ENCODE results near the gene MANSC1. TPM values are rescaled to one million over a fixed set of nuclear protein-coding genes. Genes with fewer than 3 reads are reported as not detected.

MANSC1 gene
- total RNA-seq, 1 donor from 2014 or later: 16.2 TPM

- no peaks in the 10 kb centered on the region for H3K9me3 ChIP-seq
- no peak overlapping the region for H3K27ac ChIP-seq
- H3K36me3 ChIP-seq: no peaks in the 10 kb centered on the region
- no peaks in the 10 kb centered on the region for H3K27me3 ChIP-seq
- DNase-seq (ENCODE audit: extremely low spot score in 2 of 2): no peak
- H3K4me3 ChIP-seq: no peak overlapping the region
- intact Hi-C loops (cut with DNase I): no loop called here
- no peak for TF ChIP-seq CTCF (IDR thresholded peaks at IDR 0.05)
- no peak for TF ChIP-seq POLR2A (IDR thresholded peaks at IDR 0.05)
- no peak for TF ChIP-seq POLR2AphosphoS5 (IDR thresholded peaks at IDR 0.05; ENCODE audit: insufficient read depth in 1 of 2, low read depth in 1 of 2)
- no peaks in the 10 kb centered on the region for H3K4me1 ChIP-seq
Observed at GRCh38 chr12:12305568-12306300, 44.3 kb downstream of the MANSC1 start.

- Histone ChIP-seq H3K4me3 (no peak overlapping the region), H3K27ac (no peak overlapping the region), H3K27me3 (no peaks in the 10 kb centered on the region), H3K9me3 (no peaks in the 10 kb centered on the region), H3K4me1 (no peaks in the 10 kb centered on the region), H3K36me3 (no peaks in the 10 kb centered on the region)
- intact Hi-C loops (cut with DNase I): no loop called here
- no peak for TF ChIP-seq CTCF (IDR thresholded peaks at IDR 0.05)
- no peak for TF ChIP-seq POLR2A (IDR thresholded peaks at IDR 0.05)
- no peak for TF ChIP-seq POLR2AphosphoS5 (IDR thresholded peaks at IDR 0.05; ENCODE audit: insufficient read depth in 1 of 2, low read depth in 1 of 2)
- DNase-seq (ENCODE audit: extremely low spot score in 2 of 2): no peak
Observed at GRCh38 chr12:12302976-12303375, 47.1 kb downstream of the MANSC1 start.

- intact Hi-C loops (cut with DNase I): no loop called here
- H3K36me3 ChIP-seq: no peaks in the 10 kb centered on the region
- H3K4me3 ChIP-seq: no peak overlapping the region
- TF ChIP-seq POLR2A (IDR thresholded peaks at IDR 0.05): no peak
- no peak for TF ChIP-seq POLR2AphosphoS5 (IDR thresholded peaks at IDR 0.05; ENCODE audit: insufficient read depth in 1 of 2, low read depth in 1 of 2)
- DNase-seq (ENCODE audit: extremely low spot score in 2 of 2): no peak
- no peaks in the 10 kb centered on the region for H3K27me3 ChIP-seq
- H3K27ac ChIP-seq: no peak overlapping the region
- H3K9me3 ChIP-seq: no peaks in the 10 kb centered on the region
- no peaks in the 10 kb centered on the region for H3K4me1 ChIP-seq
Observed at GRCh38 chr12:12301122-12301521, 48.9 kb downstream of the MANSC1 start.

- Histone ChIP-seq H3K9me3 (no peaks in the 10 kb centered on the region), H3K27me3 (no peaks in the 10 kb centered on the region), H3K36me3 (no peaks in the 10 kb centered on the region), H3K4me1 (peaks cover 12% of the 10 kb centered on the region), H3K27ac (no peak overlapping the region), H3K4me3 (no peak overlapping the region)
- intact Hi-C loops (cut with DNase I): no loop called here
- no peak for TF ChIP-seq POLR2AphosphoS5 (IDR thresholded peaks at IDR 0.05; ENCODE audit: insufficient read depth in 1 of 2, low read depth in 1 of 2)
- no peak for TF ChIP-seq CTCF (IDR thresholded peaks at IDR 0.05)
- no peak for TF ChIP-seq POLR2A (IDR thresholded peaks at IDR 0.05)
- DNase-seq (ENCODE audit: extremely low spot score in 2 of 2): no peak
Observed at GRCh38 chr12:12297201-12297830, 52.7 kb downstream of the MANSC1 start.

- intact Hi-C loops (cut with DNase I): no loop called here
- H3K27ac ChIP-seq: no peak overlapping the region
Observed at GRCh38 chr12:12294215-12295005, 55.6 kb downstream of the MANSC1 start.

More at GRCh38 chr12:12294215-12295005, 55.6 kb downstream of the MANSC1 start:
- no peak for DNase-seq (ENCODE audit: extremely low spot score in 2 of 2)
- no peaks in the 10 kb centered on the region for H3K36me3 ChIP-seq
- H3K9me3 ChIP-seq: no peaks in the 10 kb centered on the region
- peaks cover 12% of the 10 kb centered on the region for H3K4me1 ChIP-seq
- no peak for TF ChIP-seq POLR2A (IDR thresholded peaks at IDR 0.05)
- no peak for TF ChIP-seq CTCF (IDR thresholded peaks at IDR 0.05)
- no peak for TF ChIP-seq POLR2AphosphoS5 (IDR thresholded peaks at IDR 0.05; ENCODE audit: insufficient read depth in 1 of 2, low read depth in 1 of 2)
- no peak overlapping the region for H3K4me3 ChIP-seq
- H3K27me3 ChIP-seq: no peaks in the 10 kb centered on the region

Measured in vagina (tissue), 2 donors.